IPS-20b (cell line): ENCODE measurements around the gene TAOK3.
"Not testable (repeated sequence)": the region's sequence is repeated elsewhere in the genome, so short reads cannot be mapped to it uniquely, and the experiment has no call there.

Experiments used
- H3K27ac ChIP-seq: one replicate; pipeline ENCODE4 v1.5.1; 2013; ENCODE audit warnings: low read length
- H3K27me3 ChIP-seq: 2 replicates; pipeline ENCODE4 v1.6.1; 2013; ENCODE audit warnings: mild to moderate bottlenecking, low read length, inconsistent platforms; ENCODE audit not compliant: insufficient read depth
- H3K36me3 ChIP-seq: 2 replicates; pipeline ENCODE4 v1.6.1; 2013; ENCODE audit warnings: low read depth, mild to moderate bottlenecking, inconsistent platforms, low read length, moderate library complexity; ENCODE audit not compliant: insufficient read depth
- H3K4me1 ChIP-seq: 2 replicates; pipeline ENCODE4 v1.6.1; 2013; ENCODE audit warnings: mild to moderate bottlenecking, control low read depth, inconsistent platforms, low read length, moderate library complexity; ENCODE audit not compliant: insufficient read depth
- H3K4me3 ChIP-seq: 2 replicates; pipeline ENCODE4 v1.5.1; 2013; ENCODE audit warnings: mild to moderate bottlenecking, low read length, inconsistent platforms
- H3K9ac ChIP-seq: 2 replicates; pipeline ENCODE4 v1.6.1; 2013; ENCODE audit warnings: low read depth, mild to moderate bottlenecking, inconsistent platforms, low read length, moderate library complexity
- H3K9me3 ChIP-seq: 2 replicates; pipeline ENCODE4 v1.6.1; 2013; ENCODE audit warnings: mild to moderate bottlenecking, low read depth, low read length, inconsistent platforms; ENCODE audit not compliant: insufficient read depth

The TAOK3 gene

GRCh38 chr12:118372541-118373495 lies at the start of gene TAOK3:
TAOK3 (minus strand) TSS chr12:118372907; CDS start chr12:118255567, 117,340 bp downstream.
- peaks cover 24% of the 10 kb centered on the region for H3K27me3 ChIP-seq
- peaks cover 25% of the 10 kb centered on the region for H3K4me1 ChIP-seq
- peak within 1 kb of the TSS; percentile 83 for H3K4me3 ChIP-seq
- no peaks in the 10 kb centered on the region for H3K36me3 ChIP-seq
- H3K9me3 ChIP-seq, result no peaks in the 10 kb centered on the region
- H3K27ac ChIP-seq, result no peak within 1 kb of the TSS
- peak within 1 kb of the TSS; percentile 81; the same call in 1 of the 2 replicates for H3K9ac ChIP-seq

- no peaks in the 10 kb centered on the region for H3K4me1 ChIP-seq
- H3K36me3 ChIP-seq, result peaks cover 23% of the 10 kb centered on the region
- no peaks in the 10 kb centered on the region for H3K27me3 ChIP-seq
- no peaks in the 10 kb centered on the region for H3K9me3 ChIP-seq
- H3K27ac ChIP-seq, result no peak overlapping the region
- no peak overlapping the region for H3K4me3 ChIP-seq
- H3K9ac ChIP-seq, result no peak overlapping the region
Measured at GRCh38 chr12:118420673-118421072, 48.0 kb upstream of the TAOK3 start.

GRCh38 chr12:118418385-118419057 lies 45.8 kb upstream of the TAOK3 start:
- no peaks in the 10 kb centered on the region for H3K9me3 ChIP-seq
- H3K9ac ChIP-seq, result no peak overlapping the region
- no peak overlapping the region for H3K4me3 ChIP-seq
- peaks cover 45% of the 10 kb centered on the region for H3K36me3 ChIP-seq
- no peak overlapping the region for H3K27ac ChIP-seq
- no peaks in the 10 kb centered on the region for H3K4me1 ChIP-seq
- H3K27me3 ChIP-seq, result no peaks in the 10 kb centered on the region

- H3K27me3 ChIP-seq, result no peaks in the 10 kb centered on the region
- no peak overlapping the region for H3K9ac ChIP-seq
- H3K4me3 ChIP-seq, result no peak overlapping the region
- H3K9me3 ChIP-seq, result no peaks in the 10 kb centered on the region
- H3K36me3 ChIP-seq, result peaks cover 51% of the 10 kb centered on the region
- H3K27ac ChIP-seq, result no peak overlapping the region
- H3K4me1 ChIP-seq, result no peaks in the 10 kb centered on the region
Measured at GRCh38 chr12:118417942-118418341, 45.2 kb upstream of the TAOK3 start.

- Histone ChIP-seq H3K9ac (no peak overlapping the region), H3K4me3 (no peak overlapping the region), H3K9me3 (no peaks in the 10 kb centered on the region), H3K27me3 (no peaks in the 10 kb centered on the region), H3K27ac (no peak overlapping the region), H3K4me1 (no peaks in the 10 kb centered on the region), H3K36me3 (peaks cover 87% of the 10 kb centered on the region)
Measured at GRCh38 chr12:118409834-118410233, 37.1 kb upstream of the TAOK3 start.

GRCh38 chr12:118408241-118408640 lies 35.5 kb upstream of the TAOK3 start:
- not testable (repeated sequence) for H3K9me3 ChIP-seq, H3K9ac ChIP-seq, H3K27me3 ChIP-seq, H3K4me3 ChIP-seq, H3K4me1 ChIP-seq, H3K27ac ChIP-seq
- peaks cover 85% of the 10 kb centered on the region for H3K36me3 ChIP-seq

GRCh38 chr12:118404876-118405521 lies 32.3 kb upstream of the TAOK3 start:
- Histone ChIP-seq H3K4me1 (no peaks in the 10 kb centered on the region), H3K4me3 (no peak overlapping the region), H3K9me3 (no peaks in the 10 kb centered on the region), H3K27ac (no peak overlapping the region), H3K27me3 (no peaks in the 10 kb centered on the region), H3K9ac (no peak overlapping the region), H3K36me3 (peaks cover 88% of the 10 kb centered on the region)

GRCh38 chr12:118402251-118402650 lies 29.5 kb upstream of the TAOK3 start:
- Histone ChIP-seq H3K36me3 (peaks cover 95% of the 10 kb centered on the region), H3K4me3 (no peak overlapping the region), H3K4me1 (no peaks in the 10 kb centered on the region), H3K27me3 (no peaks in the 10 kb centered on the region), H3K27ac (no peak overlapping the region), H3K9me3 (no peaks in the 10 kb centered on the region), H3K9ac (no peak overlapping the region)

GRCh38 chr12:118398940-118399339 lies 26.2 kb upstream of the TAOK3 start:
- H3K9me3 ChIP-seq, result no peaks in the 10 kb centered on the region
- H3K9ac ChIP-seq, result no peak overlapping the region
- no peaks in the 10 kb centered on the region for H3K4me1 ChIP-seq
- H3K27ac ChIP-seq, result no peak overlapping the region
- H3K4me3 ChIP-seq, result no peak overlapping the region
- H3K36me3 ChIP-seq, result peaks cover 92% of the 10 kb centered on the region
- H3K27me3 ChIP-seq, result no peaks in the 10 kb centered on the region

GRCh38 chr12:118398524-118398923 lies 25.8 kb upstream of the TAOK3 start:
- H3K4me1 ChIP-seq, result no peaks in the 10 kb centered on the region
- H3K27ac ChIP-seq, result no peak overlapping the region
- H3K9ac ChIP-seq, result no peak overlapping the region
- no peaks in the 10 kb centered on the region for H3K27me3 ChIP-seq
- no peak overlapping the region for H3K4me3 ChIP-seq
- H3K9me3 ChIP-seq, result no peaks in the 10 kb centered on the region
- H3K36me3 ChIP-seq, result peaks cover 90% of the 10 kb centered on the region

- Histone ChIP-seq H3K9ac (no peak overlapping the region), H3K4me3 (no peak overlapping the region), H3K27ac (no peak overlapping the region), H3K36me3 (peaks cover 89% of the 10 kb centered on the region), H3K9me3 (no peaks in the 10 kb centered on the region), H3K4me1 (no peaks in the 10 kb centered on the region), H3K27me3 (no peaks in the 10 kb centered on the region)
Measured at GRCh38 chr12:118397708-118398440, 25.2 kb upstream of the TAOK3 start.
